Erythroblast (primary cell): ENCODE measurements around the gene APLP1.

Experiments
- DNase-seq, 2 experiments: peaks; one replicate each; lab custom pipeline; 2025; lab: John Stamatoyannopoulos, UW
- GATA1 ChIP-seq: IDR thresholded peaks from 2 replicates; pipeline ENCODE4 v1.6.1; 2011; ENCODE audit warnings: low read depth, mild to moderate bottlenecking, control low read depth, low read length, moderate library complexity
- POLR2A ChIP-seq: IDR thresholded peaks from 2 replicates; pipeline ENCODE4 v1.6.1; 2011; ENCODE audit warnings: mild to moderate bottlenecking, low read length

APLP1 gene

DNA sequence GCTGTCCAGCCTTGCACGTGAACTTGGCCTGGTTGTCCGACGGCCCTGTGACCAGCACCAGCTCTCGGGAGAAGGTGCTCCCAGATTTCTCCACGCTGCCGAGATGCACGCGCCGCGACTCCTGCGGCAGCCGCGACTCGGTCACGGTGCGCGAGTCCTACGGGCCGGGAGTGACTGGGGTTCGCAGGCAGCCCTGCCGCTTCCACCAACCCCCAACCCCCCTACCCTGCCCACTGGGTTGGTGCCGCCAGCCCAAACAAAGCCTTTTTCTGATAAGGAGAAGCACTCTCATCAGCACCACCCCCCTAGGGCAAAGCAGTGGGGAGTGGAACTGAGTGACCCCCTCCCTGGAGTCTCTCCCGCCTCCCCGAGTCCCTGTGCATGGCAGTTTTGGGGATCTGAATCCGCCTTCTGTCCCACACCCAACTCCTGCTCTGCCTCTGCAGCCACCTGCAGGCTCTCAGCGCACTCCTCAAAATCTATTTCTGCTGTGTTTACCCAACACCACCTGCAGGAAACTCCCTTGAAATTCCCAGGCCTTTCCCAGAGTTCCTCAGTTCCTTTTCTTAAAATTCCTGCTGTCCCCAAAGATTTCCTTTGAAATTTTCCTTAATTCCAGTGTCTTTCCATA lies 22.2 kb upstream of the APLP1 start:
- TF ChIP-seq GATA1 = no peak
- no peak for DNase-seq

DNA sequence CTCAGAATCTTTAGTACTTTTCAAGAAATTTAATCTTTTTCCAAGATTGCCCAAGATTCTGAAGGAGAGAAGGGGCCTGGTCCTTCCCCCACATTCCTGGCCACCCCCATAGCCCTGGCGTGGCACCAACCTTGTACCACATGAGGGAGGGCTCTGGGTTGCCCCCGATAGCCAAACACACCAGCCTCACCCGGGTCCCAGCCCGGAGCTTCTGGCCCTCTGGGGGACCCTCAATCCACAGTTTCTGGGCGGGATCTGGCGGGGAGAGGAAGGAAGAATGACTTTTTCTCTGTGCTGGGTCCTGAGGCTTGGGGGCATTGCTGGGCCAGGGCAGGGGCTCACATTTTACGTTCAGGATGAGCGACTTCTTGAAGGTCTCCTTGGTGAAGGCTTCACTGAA lies 20.5 kb upstream of the APLP1 start:
- no peak for TF ChIP-seq GATA1
- no peak for TF ChIP-seq POLR2A
- no peak for DNase-seq

DNA sequence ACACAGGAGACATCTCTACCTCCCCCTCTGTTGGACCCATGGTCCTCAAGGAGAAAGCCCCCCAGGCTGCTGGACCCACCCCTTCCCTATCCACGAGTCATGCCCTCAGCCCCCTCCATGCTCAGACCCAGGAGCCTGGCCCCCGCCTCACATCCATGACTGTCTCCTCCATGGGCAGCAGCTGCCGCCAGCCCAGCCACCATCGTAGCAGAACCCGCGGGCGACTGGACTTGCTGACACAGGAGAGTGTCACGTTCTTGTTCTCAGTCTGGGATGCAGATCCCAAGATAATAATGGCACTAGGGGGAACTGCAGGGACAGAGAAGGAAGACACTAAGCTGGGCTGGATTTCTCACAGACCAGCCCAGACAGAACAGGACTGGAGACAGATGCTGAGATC lies 19.9 kb upstream of the APLP1 start:
- DNase-seq = no peak
- no peak for TF ChIP-seq GATA1
- no peak for TF ChIP-seq POLR2A

DNA sequence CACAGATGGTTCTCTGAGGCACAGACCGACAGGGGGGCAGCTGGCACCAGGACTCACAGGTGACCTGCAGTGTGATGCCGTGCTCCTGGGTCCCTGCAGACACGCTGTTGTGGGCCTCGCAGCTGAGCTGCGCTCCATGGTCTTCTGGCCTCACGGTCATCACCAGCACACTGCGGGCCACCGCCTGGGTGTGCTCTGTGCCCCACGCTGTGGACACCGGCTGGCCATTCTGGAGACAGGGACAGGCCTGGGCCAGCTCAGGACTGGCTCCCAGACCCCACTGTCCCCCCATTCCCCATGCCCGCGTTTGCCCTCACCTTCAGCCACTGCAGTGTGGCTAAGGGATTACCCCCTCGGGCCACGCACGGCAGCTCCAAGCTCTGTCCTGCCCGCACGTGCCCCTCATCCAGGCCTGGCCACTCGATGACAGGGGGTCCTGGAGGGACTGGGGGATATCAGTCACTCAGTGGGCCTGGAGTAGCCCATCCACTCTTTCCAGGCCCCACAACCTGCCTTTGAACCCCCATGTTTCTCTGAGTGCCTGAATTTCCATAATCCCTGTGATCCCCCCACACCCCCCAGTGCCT lies 19.4 kb upstream of the APLP1 start:
- no peak for DNase-seq
- TF ChIP-seq GATA1 = no peak
- no peak for TF ChIP-seq POLR2A

DNA sequence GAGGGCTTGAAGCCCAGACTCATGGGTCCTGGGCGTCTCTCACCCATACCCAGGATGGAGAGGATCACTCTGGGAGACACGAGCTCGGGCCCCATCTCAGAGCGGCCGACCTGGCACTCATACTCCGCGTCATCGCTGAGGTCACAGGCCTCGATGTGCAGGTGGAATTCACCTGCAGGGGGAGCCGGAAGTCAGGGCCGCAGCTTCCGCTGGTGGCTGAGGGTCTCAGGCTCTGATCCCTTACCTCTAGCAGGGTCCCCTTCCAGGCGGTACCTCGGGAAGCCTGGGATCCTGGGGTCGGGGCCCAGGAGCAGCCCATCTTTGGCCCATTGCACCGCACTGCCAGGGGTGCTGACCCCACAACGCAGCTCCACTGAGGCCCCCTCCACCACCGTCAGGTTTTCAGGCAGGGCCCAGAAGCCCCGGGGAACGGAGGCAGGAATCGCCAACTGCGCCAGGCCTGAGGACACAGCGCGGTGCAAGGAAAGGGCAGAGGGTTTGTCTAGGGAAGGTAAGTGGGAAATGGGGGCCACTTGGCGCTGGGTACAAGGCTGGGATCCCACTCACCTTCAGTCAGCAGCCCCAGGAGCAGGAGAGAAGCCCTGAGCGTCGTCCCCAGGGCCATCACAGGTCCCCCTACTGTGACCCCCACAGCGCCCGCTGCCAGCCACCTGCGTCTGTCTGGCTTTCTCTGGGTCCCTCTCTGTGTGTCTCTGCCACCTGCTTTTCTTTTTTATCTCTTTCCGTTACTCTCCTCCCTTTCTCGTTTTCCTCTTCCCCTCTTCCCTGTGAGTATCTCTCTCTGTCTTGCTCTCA lies 17.0 kb upstream of the APLP1 start:
- TF ChIP-seq POLR2A = no peak
- no peak for TF ChIP-seq GATA1
- no peak for DNase-seq

DNA sequence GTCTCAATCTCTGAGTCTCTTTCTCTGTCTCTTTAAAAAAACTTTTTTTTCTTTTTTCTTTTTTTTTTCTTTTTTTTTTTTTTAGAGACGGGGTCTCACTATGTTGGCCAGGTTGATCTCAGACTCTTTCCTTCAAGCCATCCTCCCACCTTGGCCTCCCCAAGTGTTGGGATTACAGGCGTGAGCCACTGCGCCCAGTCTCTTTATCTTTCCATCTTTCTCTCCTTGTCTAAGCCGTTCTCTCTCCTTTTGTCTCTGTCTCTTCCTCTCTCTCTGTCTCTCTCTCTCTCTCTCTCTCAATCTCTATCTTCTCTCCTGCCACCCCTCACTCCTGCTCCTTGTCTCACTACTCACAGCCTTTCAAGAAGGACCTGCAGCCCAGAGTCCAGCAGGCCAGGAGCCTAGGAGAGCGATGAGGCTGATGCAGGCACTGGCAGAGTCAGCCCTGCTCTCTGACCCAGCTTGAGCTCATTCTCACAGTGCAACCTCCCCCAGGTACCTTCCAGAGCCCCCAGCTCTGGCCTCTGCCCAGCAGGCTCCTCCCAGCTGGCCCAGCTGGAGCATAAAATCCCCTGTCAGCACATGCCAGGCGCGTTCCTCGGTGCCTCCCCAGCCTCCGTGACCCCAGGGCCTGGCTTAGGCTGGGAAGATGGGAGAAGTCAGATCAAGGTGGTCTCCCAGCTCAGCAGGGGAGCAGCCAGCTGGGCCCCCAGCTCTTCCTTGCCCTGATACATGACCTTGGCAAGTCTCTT lies 16.2 kb upstream of the APLP1 start, which contains the start of gene NPHS1:
Gene NPHS1 (minus strand): TSS at position 476 of the 752 bp plus-strand sequence. CDS start 667 bp downstream, outside the sequence.
- DNase-seq = no peak
- no peak for TF ChIP-seq GATA1
- no peak for TF ChIP-seq POLR2A

DNA sequence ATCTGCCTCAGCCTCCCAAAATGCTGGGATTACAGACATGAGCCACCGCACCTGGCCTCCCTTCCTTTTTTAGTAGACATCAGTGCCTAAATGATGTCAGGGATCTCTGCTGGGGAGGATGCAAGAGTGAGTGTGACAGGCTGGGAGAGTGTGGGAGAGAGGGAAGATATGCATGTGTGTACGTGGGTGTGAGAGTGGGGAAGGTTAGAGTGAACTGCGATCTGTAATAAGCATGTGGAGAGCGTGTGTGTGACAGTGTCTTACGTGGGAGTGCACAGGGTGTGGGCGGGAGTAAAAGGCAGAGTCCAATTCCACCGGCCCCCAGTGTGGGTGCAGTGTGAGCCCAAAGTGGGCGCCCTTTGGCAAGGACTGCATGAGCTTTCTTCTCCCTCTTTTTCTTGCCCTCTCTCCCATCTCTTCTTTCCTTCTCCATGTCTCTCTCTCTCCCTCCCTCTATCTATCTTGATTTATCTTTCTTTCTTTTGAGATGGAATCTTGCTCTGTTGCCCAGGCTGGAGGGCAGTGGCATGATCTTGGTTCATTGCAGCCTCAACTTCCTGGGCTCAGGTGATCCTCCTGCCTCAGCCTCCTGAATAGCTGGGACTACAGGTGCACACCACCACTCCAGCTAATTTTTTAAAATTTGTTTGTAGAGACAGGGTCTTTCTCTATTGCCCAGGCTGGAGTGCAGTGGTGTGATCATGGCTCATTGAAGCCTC lies 15.2 kb upstream of the APLP1 start:
- DNase-seq = no peak
- TF ChIP-seq POLR2A = no peak
- TF ChIP-seq GATA1 = no peak

DNA sequence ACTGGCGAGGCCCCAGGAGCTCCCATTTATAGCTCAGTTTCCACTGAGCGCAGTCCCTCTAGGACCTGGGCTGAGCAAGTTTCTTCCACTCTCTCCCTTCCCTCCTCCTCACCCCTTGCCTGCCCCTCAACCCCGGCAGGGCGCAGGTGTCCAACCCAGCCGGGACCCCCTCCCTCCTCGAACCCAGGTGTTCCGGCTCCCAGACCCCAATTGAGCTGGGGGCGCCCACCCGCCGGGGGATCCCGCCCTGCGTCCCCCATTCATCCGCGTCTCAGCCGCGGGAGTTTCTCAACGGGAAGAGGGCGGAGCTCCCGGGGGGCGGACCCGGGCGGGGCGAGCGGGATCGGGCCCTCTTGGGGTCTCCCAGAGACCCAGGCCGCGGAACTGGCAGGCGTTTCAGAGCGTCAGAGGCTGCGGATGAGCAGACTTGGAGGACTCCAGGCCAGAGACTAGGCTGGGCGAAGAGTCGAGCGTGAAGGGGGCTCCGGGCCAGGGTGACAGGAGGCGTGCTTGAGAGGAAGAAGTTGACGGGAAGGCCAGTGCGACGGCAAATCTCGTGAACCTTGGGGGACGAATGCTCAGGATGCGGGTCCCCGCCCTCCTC lies 11.7 kb upstream of the APLP1 start, which contains the start of gene KIRREL2:
Gene KIRREL2 (plus strand): TSS at position 366 of the 604 bp plus-strand sequence. CDS start 209 bp downstream, at position 575.
- TF ChIP-seq POLR2A (no peak), GATA1 (no peak)
- no peak for DNase-seq

DNA sequence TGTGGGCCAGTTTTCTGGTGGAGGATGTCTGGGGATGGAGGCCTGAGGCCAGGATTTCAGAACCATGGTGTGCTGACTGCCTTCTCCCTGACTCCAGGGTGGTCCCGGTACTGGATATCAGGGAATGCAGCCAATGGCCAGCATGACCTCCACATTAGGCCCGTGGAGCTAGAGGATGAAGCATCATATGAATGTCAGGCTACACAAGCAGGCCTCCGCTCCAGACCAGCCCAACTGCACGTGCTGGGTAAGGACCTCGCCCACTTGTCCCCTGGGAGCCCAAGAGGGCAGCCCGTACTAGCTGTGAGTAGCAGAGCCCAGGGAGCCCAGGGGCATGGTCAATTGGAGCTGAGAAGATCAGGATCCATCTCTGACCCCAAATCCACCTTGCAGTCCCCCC lies 10.1 kb upstream of the APLP1 start:
- TF ChIP-seq GATA1 (no peak), POLR2A (no peak)
- no peak for DNase-seq

DNA sequence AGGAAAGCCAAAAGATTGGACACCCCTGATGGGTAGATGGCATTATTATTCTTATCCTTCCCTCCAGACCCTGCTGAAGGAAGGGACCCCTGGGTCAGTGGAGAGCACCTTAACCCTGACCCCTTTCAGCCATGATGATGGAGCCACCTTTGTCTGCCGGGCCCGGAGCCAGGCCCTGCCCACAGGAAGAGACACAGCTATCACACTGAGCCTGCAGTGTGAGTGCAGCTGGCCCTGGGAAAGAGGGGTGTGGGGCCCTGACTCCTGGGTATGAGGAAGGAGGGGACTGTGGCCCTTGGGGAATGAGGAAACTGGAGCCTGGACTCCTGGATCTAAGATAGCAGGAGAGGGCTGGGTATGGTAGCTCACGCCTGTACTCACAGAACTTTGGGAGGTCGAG lies 9.0 kb upstream of the APLP1 start:
- TF ChIP-seq GATA1 (no peak), POLR2A (no peak)

DNA sequence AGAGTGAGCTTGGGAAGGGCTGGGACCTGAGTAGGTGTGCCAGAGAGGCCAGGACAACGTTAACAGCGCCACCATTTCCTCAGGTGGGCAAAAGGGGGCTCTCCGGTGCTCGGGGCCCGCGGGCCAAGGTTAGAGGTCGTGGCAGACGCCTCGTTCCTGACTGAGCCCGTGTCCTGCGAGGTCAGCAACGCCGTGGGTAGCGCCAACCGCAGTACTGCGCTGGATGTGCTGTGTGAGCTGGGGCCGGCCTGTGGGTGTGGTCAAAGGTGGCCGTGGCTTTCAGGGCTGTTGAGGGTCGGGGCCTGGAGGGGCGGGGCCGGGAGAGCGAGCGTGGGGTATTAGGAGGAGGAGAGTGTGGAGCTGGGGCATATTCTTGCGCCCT lies 7.9 kb upstream of the APLP1 start:
- no peak for TF ChIP-seq GATA1
- TF ChIP-seq POLR2A = no peak

More for the DNA sequence above, 9.0 kb upstream of the APLP1 start:
- DNase-seq = no peak

DNA sequence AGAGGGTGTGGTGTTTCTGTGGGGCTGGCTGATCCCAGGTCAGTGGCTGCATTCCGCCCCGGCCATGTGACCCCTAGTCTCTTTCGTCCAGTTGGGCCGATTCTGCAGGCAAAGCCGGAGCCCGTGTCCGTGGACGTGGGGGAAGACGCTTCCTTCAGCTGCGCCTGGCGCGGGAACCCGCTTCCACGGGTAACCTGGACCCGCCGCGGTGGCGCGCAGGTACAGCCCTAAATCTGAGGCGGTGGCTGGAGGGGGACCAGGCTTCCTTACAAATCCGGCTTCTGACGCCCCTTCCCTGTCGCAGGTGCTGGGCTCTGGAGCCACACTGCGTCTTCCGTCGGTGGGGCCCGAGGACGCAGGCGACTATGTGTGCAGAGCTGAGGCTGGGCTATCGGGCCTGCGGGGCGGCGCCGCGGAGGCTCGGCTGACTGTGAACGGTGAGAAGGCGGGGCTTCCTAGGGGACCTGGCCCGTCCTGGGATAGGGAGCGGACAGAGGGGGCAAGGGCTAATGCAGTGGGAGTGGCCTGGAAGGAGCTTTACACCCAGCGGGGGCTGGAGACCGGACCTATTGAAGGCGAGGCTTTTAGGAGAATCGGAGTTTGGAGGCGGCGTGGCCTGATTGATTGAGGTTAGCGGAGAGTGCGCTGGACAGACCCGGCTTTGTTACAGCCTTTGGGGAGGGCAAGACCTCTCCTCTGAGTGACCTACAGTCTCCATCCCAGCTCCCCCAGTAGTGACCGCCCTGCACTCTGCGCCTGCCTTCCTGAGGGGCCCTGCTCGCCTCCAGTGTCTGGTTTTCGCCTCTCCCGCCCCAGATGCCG lies 7.3 kb upstream of the APLP1 start:
- TF ChIP-seq GATA1 (no peak), POLR2A (no peak)
- DNase-seq = no peak

More for the DNA sequence above, 7.9 kb upstream of the APLP1 start:
- DNase-seq = no peak
